Spleen (tissue), 11 donors: Measurements from ENCODE around the gene MIPEP. TPM values are rescaled to one million over a fixed set of nuclear protein-coding genes. Genes with fewer than 3 reads are reported as not detected.

Experiments
- DNase-seq: peaks from one replicate; pipeline ENCODE4 v3.0.0-alpha.2; 2020
- H3K27ac ChIP-seq, 8 donors: fragments of 200-600 bp; sonication (generic) in 7 of 8; 1 replicate in 4 of 8; 2 replicates in 4 of 8; pipeline versions ENCODE4 v1.5.0 to v1.8.0; 2016 to 2021; ENCODE audit warnings: inconsistent platforms in 4 of 8, mild to moderate bottlenecking in 4 of 8, moderate library complexity in 1 of 8
- H3K27me3 ChIP-seq, 7 donors: fragments of 200-600 bp; sonication (generic) in 6 of 7; replicated peaks in 1 of 7; 1 replicate in 4 of 7; 2 replicates in 3 of 7; pipeline versions ENCODE4 v1.5.0 to v1.8.0; 2016 to 2021; ENCODE audit warnings: inconsistent platforms in 3 of 7, mild to moderate bottlenecking in 1 of 7
- H3K36me3 ChIP-seq, 6 donors: fragments of 200-600 bp; sonication (generic) in 5 of 6; 1 replicate in 4 of 6; 2 replicates in 2 of 6; pipeline versions ENCODE4 v1.5.0 to v1.8.0; 2016 to 2021; ENCODE audit warnings: inconsistent platforms in 2 of 6
- H3K4me1 ChIP-seq, 6 donors: fragments of 200-600 bp; sonication (generic) in 5 of 6; 1 replicate in 3 of 6; 2 replicates in 3 of 6; pipeline versions ENCODE4 v1.5.0 to v1.8.0; 2016 to 2021; ENCODE audit warnings: inconsistent platforms in 3 of 6
- H3K4me3 ChIP-seq, 8 donors: fragments of 200-600 bp; sonication (generic) in 7 of 8; 1 replicate in 4 of 8; 2 replicates in 4 of 8; pipeline versions ENCODE4 v1.5.0 to v1.8.0; 2016 to 2021; ENCODE audit warnings: inconsistent platforms in 4 of 8, mild to moderate bottlenecking in 4 of 8, moderate library complexity in 2 of 8
- H3K9me3 ChIP-seq, 8 donors: fragments of 200-600 bp; sonication (generic) in 7 of 8; 1 replicate in 4 of 8; 2 replicates in 4 of 8; pipeline versions ENCODE4 v1.5.0 to v1.8.0; 2016 to 2021; ENCODE audit warnings: inconsistent platforms in 4 of 8
- CTCF ChIP-seq, 11 experiments: fragments of 200-600 bp in 7 of 11; fragments of 450-650 bp in 4 of 11; sonication (generic) in 4 of 11; IDR thresholded peaks in 8 of 11; conservative IDR thresholded peaks in 3 of 11; 1 replicate in 7 of 11; 2 replicates in 4 of 11; pipeline versions ENCODE4 v1.4.0 to v1.8.0; 2016 to 2021; ENCODE audit warnings: antibody characterized with exemption in 11 of 11, inconsistent platforms in 4 of 11, mild to moderate bottlenecking in 1 of 11
- POLR2A ChIP-seq, 3 donors: fragments of 450-650 bp; IDR thresholded peaks; one replicate each; pipeline ENCODE4 v1.5.1; 2017; ENCODE audit warnings: antibody characterized with exemption in 3 of 3, mild to moderate bottlenecking in 1 of 3
- POLR2AphosphoS5 ChIP-seq, 3 donors: sonication (generic); formaldehyde crosslinking; IDR thresholded peaks; one replicate each; pipeline ENCODE4 v1.5.1; 2017; ENCODE audit warnings: antibody characterized with exemption in 3 of 3
- WGBS, 5 donors: extraction: QIAGEN DNeasy Blood & Tissue Kit in 3 of 5; methylation state at CpG; one replicate each; pipeline versions ENCODE4 v1.1.5 to v1.1.7; 2013 to 2018; 5-methylcytosine and 5-hydroxymethylcytosine counted together
- intact Hi-C: fragments of 100-400 bp; cut with DNase I; formaldehyde crosslinking; loops from one replicate; pipeline ENCODE4 v1.15.0; 2023; ENCODE audit warnings: low total_unique reads
- polyA plus RNA-seq, 3 donors: library from polyadenylated mRNA; stranded (reverse); fragments of 200-250 nt; gene quantifications; one replicate each; pipeline ENCODE4 v1.2.1, GENCODE V29; 2013
- total RNA-seq, 7 donors: library from RNA; depleted of rRNA in 3 of 7; stranded (reverse); fragments of >200 nt in 3 of 7; fragmentation: NEBNext Ultra II Directional in 4 of 7; extraction: Animal tissue kit (Norgen Biotek cat#: 25700) in 4 of 7; gene quantifications; one replicate each; pipeline versions ENCODE4 v1.1.0 to v1.2.1, GENCODE V29; 2016 to 2021
- donor health status: healthy with polysubstance abuse.
- donor health status: DM: no; HTN: no; CAD: no; lungs with moderate emphysema.
- donor health status: DM: no; HTN: no; CAD: no.
- donor health status: Bipolar disorder and iron deficiency.
- donor health status: healthy.
- donor health status: DM: no; HTN: no; CAD: no.
- donor health status: DM: yes; HTN: yes; CAD: no.

Gene MIPEP
- total and polyA plus RNA-seq, 10 donors = 7.2 to 16.3 (median 10.8) TPM

DNA sequence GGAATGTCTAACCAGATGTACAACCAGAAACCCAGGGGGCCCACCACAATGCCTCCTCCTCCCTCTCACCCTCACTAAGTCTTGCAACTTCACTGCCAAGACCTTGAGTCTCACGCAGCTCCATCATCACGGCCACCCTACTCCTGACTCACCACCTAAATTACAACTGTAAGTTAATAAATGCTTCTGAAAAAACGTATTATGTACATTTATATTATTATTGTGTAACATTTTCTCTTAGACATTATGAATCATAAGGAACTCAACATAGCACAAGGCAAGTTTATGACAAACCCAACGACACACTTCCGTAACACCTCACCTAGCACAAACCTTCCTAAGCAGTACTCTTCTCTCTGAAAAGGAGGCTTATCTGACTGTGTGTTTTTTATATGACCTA is 20.7 kb downstream of the MIPEP start:
- intact Hi-C loops = no loop called here
- TF ChIP-seq CTCF (IDR thresholded peaks at IDR 0.05 in 8 of 11, conservative IDR thresholded peaks at IDR 0.05 in 3 of 11) (no peak), POLR2AphosphoS5 (IDR thresholded peaks at IDR 0.05) (no peak), POLR2A (IDR thresholded peaks at IDR 0.05) (no peak)
- 72 to 87% (median 78%) methylated on average over 5 of the region's 5 CpGs for WGBS, 5 donors
- Histone ChIP-seq H3K27ac (no peak overlapping the region), H3K4me1 (peaks cover 0 to 12% (median 5%) of the 10 kb centered on the region in 6 donors), H3K27me3 (no peaks in the 10 kb centered on the region), H3K36me3 (peaks cover 0 to 29% (median 0%) of the 10 kb centered on the region in 6 donors), H3K9me3 (no peaks in the 10 kb centered on the region), H3K4me3 (no peak overlapping the region)
- no peak for DNase-seq

- Histone ChIP-seq H3K4me3 (no peak overlapping the region), H3K4me1 (peaks cover 0 to 12% (median 5%) of the 10 kb centered on the region in 6 donors), H3K27me3 (no peaks in the 10 kb centered on the region), H3K27ac (no peak overlapping the region), H3K36me3 (peaks cover 0 to 25% (median 0%) of the 10 kb centered on the region in 6 donors), H3K9me3 (no peaks in the 10 kb centered on the region)
- TF ChIP-seq CTCF (IDR thresholded peaks at IDR 0.05 in 8 of 11, conservative IDR thresholded peaks at IDR 0.05 in 3 of 11) (no peak), POLR2AphosphoS5 (IDR thresholded peaks at IDR 0.05) (no peak), POLR2A (IDR thresholded peaks at IDR 0.05) (no peak)
- intact Hi-C loops = no loop called here
- WGBS, 5 donors = 92 to 95% (median 92%) methylated on average over 8 of the region's 8 CpGs
- DNase-seq = no peak
Observed at GRCh38 chr13:23867027-23867491, 22.1 kb downstream of the MIPEP start.

DNA sequence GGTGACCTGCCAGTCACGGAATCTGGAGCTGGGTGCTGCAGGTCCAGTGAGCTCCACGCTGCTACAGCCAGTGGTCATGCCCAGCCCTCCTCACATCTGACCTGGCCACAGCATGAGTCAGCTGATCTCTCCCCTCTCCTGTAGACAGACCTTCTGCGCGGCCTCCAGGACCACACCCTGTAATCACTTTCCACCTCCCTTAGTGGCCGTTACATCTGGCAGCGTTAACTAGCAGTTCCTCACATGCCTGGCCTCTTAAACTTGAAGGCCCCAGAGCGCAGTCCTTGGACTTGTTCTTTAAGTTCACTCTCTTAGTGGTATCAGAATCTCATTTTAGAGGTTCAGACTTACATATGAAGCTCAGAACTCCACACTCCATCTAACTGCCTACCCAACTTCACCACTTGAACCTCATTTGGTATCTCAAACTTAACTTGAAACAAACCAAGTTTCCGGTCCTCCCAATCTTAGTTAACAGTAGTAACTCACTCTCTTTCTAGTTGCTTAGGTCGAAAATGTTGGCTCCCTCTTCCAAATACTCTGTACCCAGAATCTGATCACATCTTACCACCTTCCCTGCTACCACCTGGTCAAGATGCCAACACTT is 22.7 kb downstream of the MIPEP start:
- no peak for TF ChIP-seq CTCF (IDR thresholded peaks at IDR 0.05 in 8 of 11, conservative IDR thresholded peaks at IDR 0.05 in 3 of 11)
- no peak for TF ChIP-seq POLR2AphosphoS5 (IDR thresholded peaks at IDR 0.05)
- no peak for TF ChIP-seq POLR2A (IDR thresholded peaks at IDR 0.05)
- 76 to 90% (median 81%) methylated on average over 9 of the region's 9 CpGs for WGBS, 5 donors
- H3K27ac ChIP-seq = no peak overlapping the region
- intact Hi-C loops = no loop called here
- H3K4me1 ChIP-seq = peaks cover 0 to 10% (median 5%) of the 10 kb centered on the region in 6 donors
- H3K9me3 ChIP-seq = no peaks in the 10 kb centered on the region
- peaks cover 0 to 31% (median under 1%) of the 10 kb centered on the region in 6 donors for H3K36me3 ChIP-seq
- H3K27me3 ChIP-seq = no peaks in the 10 kb centered on the region
- no peak overlapping the region for H3K4me3 ChIP-seq
- no peak for DNase-seq

- DNase-seq = no peak
- Histone ChIP-seq H3K27me3 (no peaks in the 10 kb centered on the region), H3K27ac (no peak overlapping the region), H3K4me3 (no peak overlapping the region), H3K9me3 (no peaks in the 10 kb centered on the region), H3K36me3 (peaks cover 0 to 37% (median 1%) of the 10 kb centered on the region in 6 donors), H3K4me1 (peaks cover 0 to 7% (median 4%) of the 10 kb centered on the region in 6 donors)
- 74 to 85% (median 84%) methylated on average over 7 of the region's 7 CpGs for WGBS, 5 donors
- intact Hi-C loops = no loop called here
- TF ChIP-seq POLR2AphosphoS5 (IDR thresholded peaks at IDR 0.05) (no peak), POLR2A (IDR thresholded peaks at IDR 0.05) (no peak), CTCF (IDR thresholded peaks at IDR 0.05 in 8 of 11, conservative IDR thresholded peaks at IDR 0.05 in 3 of 11) (no peak)
Observed at GRCh38 chr13:23865906-23866305, 23.3 kb downstream of the MIPEP start.
